Fibroblast of the conjunctiva (primary cell): ENCODE measurements around the gene TERT.

Experiments used
- DNase-seq: peaks from one replicate; pipeline ENCODE4 v3.0.0-alpha.2; 2010; ENCODE audit warnings: low read depth

The TERT gene

GRCh38 chr5:1259806-1260480, 34.9 kb downstream of the TERT start:
- DNase-seq = no peak

- no peak for DNase-seq
Observed at GRCh38 chr5:1257841-1258240, 37.0 kb downstream of the TERT start.

- DNase-seq = no peak
Observed at GRCh38 chr5:1257363-1257762, 37.5 kb downstream of the TERT start.

GRCh38 chr5:1256776-1257175, 38.1 kb downstream of the TERT start:
- no peak for DNase-seq

- no peak for DNase-seq
Observed at GRCh38 chr5:1255081-1255561, 39.7 kb downstream of the TERT start.

- no peak for DNase-seq
Observed at GRCh38 chr5:1254196-1254595, 40.7 kb downstream of the TERT start.

GRCh38 chr5:1253456-1254105, 41.3 kb downstream of the TERT start:
- DNase-seq = no peak

GRCh38 chr5:1252681-1253080, 42.2 kb downstream of the TERT start:
- no peak for DNase-seq

GRCh38 chr5:1251678-1252580, 42.9 kb downstream of the TERT start:
- DNase-seq = no peak

GRCh38 chr5:1249366-1250280, 45.2 kb downstream of the TERT start:
- DNase-seq = no peak

GRCh38 chr5:1247811-1248210, 47.1 kb downstream of the TERT start:
- no peak for DNase-seq

- DNase-seq = no peak
Observed at GRCh38 chr5:1246711-1247431, 48.0 kb downstream of the TERT start.

- no peak for DNase-seq
Observed at GRCh38 chr5:1245905-1246576, 48.8 kb downstream of the TERT start.

GRCh38 chr5:1244976-1245375, 49.9 kb downstream of the TERT start:
- DNase-seq = no peak

- no peak for DNase-seq
Observed at GRCh38 chr5:1244255-1244654, 50.6 kb downstream of the TERT start.

GRCh38 chr5:1243487-1244130, 51.3 kb downstream of the TERT start:
- no peak for DNase-seq

- no peak for DNase-seq
Observed at GRCh38 chr5:1242733-1243486, 52.0 kb downstream of the TERT start.

GRCh38 chr5:1241509-1242080, 53.3 kb downstream of the TERT start:
- DNase-seq = no peak
